ENCODE measurements around the gene PUSL1.

Gene PUSL1

GRCh38 chr1:1274299-1274930, 34.0 kb upstream of the PUSL1 start:
- TF ChIP-seq EZH2phosphoT487 (IDR thresholded peaks at IDR 0.05; ENCODE audit: borderline replicate concordance, low read length) = no peak
- TF ChIP-seq, protein P1, sequence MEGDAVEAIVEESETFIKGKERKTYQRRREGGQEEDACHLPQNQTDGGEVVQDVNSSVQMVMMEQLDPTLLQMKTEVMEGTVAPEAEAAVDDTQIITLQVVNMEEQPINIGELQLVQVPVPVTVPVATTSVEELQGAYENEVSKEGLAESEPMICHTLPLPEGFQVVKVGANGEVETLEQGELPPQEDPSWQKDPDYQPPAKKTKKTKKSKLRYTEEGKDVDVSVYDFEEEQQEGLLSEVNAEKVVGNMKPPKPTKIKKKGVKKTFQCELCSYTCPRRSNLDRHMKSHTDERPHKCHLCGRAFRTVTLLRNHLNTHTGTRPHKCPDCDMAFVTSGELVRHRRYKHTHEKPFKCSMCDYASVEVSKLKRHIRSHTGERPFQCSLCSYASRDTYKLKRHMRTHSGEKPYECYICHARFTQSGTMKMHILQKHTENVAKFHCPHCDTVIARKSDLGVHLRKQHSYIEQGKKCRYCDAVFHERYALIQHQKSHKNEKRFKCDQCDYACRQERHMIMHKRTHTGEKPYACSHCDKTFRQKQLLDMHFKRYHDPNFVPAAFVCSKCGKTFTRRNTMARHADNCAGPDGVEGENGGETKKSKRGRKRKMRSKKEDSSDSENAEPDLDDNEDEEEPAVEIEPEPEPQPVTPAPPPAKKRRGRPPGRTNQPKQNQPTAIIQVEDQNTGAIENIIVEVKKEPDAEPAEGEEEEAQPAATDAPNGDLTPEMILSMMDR (IDR thresholded peaks at IDR 0.05; ENCODE audit: low read depth, low read length, poor library complexity, severe bottlenecking) = no peak
- peaks cover 25% of the 10 kb centered on the region for H4K20me1 ChIP-seq (ENCODE audit: control insufficient read depth, insufficient read depth, low read depth, low read length)
- H3K9me2 ChIP-seq (replicated peaks; ENCODE audit: control insufficient read depth, low read length) = no peaks in the 10 kb centered on the region
- peak overlapping the region; percentile 28; the same call in 1 of the 2 replicates for H3K27ac ChIP-seq (ENCODE audit: low read depth, low read length)
- H3K4me3 ChIP-seq (ENCODE audit: low read length) = peak overlapping the region; percentile 98
- H3K27me3 ChIP-seq (ENCODE audit: control insufficient read depth, low read length) = no peaks in the 10 kb centered on the region
- peaks cover 33% of the 10 kb centered on the region for H3K36me3 ChIP-seq (ENCODE audit: control insufficient read depth, low read length)
- no peaks in the 10 kb centered on the region for H3K9me3 ChIP-seq (ENCODE audit: control insufficient read depth, insufficient read depth, low read length)
- no peaks in the 10 kb centered on the region for H3F3A ChIP-seq (ENCODE audit: control insufficient read depth, insufficient read depth)
- peaks cover 48% of the 10 kb centered on the region for H3K79me2 ChIP-seq (ENCODE audit: control insufficient read depth, low read length)
- H3K4me2 ChIP-seq (ENCODE audit: low read length) = peak overlapping the region; percentile 97
- peaks cover 30% of the 10 kb centered on the region for H3K4me1 ChIP-seq (ENCODE audit: control insufficient read depth, low read length)

DNA sequence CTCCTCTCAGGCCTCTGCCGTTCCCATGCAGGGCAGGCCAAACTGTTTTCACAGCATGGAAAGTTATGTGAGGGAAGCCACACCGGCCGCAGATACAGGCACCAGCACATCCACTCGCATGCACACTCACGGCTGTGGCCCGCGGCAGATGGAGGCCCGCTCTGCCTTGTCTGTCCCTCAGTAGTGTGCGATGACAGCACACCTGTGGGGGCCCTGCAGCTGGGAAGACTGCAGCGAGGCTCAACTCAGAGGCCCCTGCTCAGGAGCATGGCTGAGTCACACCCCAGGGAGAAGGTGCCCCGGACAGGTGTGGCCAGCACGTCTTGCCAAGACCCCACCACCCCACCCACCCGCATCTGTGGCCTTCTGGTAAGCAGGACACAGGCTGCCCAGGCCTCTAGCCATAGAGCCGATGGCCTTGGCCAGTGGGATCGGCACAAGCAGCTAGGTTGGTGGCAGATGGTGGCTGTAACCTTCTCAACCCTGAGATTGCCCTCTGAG, 33.4 kb upstream of the PUSL1 start:
- Histone ChIP-seq H3K27ac (ENCODE audit: low read depth, low read length) (no peak overlapping the region), H3F3A (ENCODE audit: control insufficient read depth, insufficient read depth) (no peaks in the 10 kb centered on the region), H3K9me2 (replicated peaks; ENCODE audit: control insufficient read depth, low read length) (no peaks in the 10 kb centered on the region), H3K9me3 (ENCODE audit: control insufficient read depth, insufficient read depth, low read length) (no peaks in the 10 kb centered on the region), H3K79me2 (ENCODE audit: control insufficient read depth, low read length) (peaks cover 42% of the 10 kb centered on the region), H3K4me3 (ENCODE audit: low read length) (peak overlapping the region; percentile 98), H3K36me3 (ENCODE audit: control insufficient read depth, low read length) (peaks cover 29% of the 10 kb centered on the region), H4K20me1 (ENCODE audit: control insufficient read depth, insufficient read depth, low read depth, low read length) (peaks cover 25% of the 10 kb centered on the region), H3K27me3 (ENCODE audit: control insufficient read depth, low read length) (no peaks in the 10 kb centered on the region), H3K4me1 (ENCODE audit: control insufficient read depth, low read length) (peaks cover 30% of the 10 kb centered on the region), H3K4me2 (ENCODE audit: low read length) (peak overlapping the region; percentile 97)
- TF ChIP-seq, protein P1 (IDR thresholded peaks at IDR 0.05; ENCODE audit: low read depth, low read length, poor library complexity, severe bottlenecking) = no peak

GRCh38 chr1:1275836-1276235, 32.6 kb upstream of the PUSL1 start:
- Histone ChIP-seq H3K4me1 (ENCODE audit: control insufficient read depth, low read length) (peaks cover 28% of the 10 kb centered on the region), H3K4me3 (ENCODE audit: low read length) (no peak overlapping the region), H3K27ac (ENCODE audit: low read depth, low read length) (no peak overlapping the region), H3K79me2 (ENCODE audit: control insufficient read depth, low read length) (peaks cover 34% of the 10 kb centered on the region), H4K20me1 (ENCODE audit: control insufficient read depth, insufficient read depth, low read depth, low read length) (peaks cover 17% of the 10 kb centered on the region; the same call in 1 of the 2 replicates), H3K27me3 (ENCODE audit: control insufficient read depth, low read length) (no peaks in the 10 kb centered on the region), H3K9me2 (replicated peaks; ENCODE audit: control insufficient read depth, low read length) (no peaks in the 10 kb centered on the region), H3K9me3 (ENCODE audit: control insufficient read depth, insufficient read depth, low read length) (no peaks in the 10 kb centered on the region), H3F3A (ENCODE audit: control insufficient read depth, insufficient read depth) (no peaks in the 10 kb centered on the region), H3K36me3 (ENCODE audit: control insufficient read depth, low read length) (peaks cover 21% of the 10 kb centered on the region), H3K4me2 (ENCODE audit: low read length) (no peak overlapping the region)
- TF ChIP-seq EZH2phosphoT487 (IDR thresholded peaks at IDR 0.05; ENCODE audit: borderline replicate concordance, low read length) = no peak
- TF ChIP-seq, protein P1 (IDR thresholded peaks at IDR 0.05; ENCODE audit: low read depth, low read length, poor library complexity, severe bottlenecking) = no peak

Measured in DOHH2 (cell line).